Liver (tissue), 3 donors: ENCODE results near the gene THRA.

Experiments
- EGR1 ChIP-seq, 2 donors: IDR thresholded peaks; 2 replicates each; pipeline ENCODE4 v1.6.1; 2016 to 2018; ENCODE audit warnings: antibody characterized with exemption in 2 of 2, low read depth in 2 of 2
- HNF4G ChIP-seq: IDR thresholded peaks from 2 replicates; pipeline ENCODE4 v1.6.1; 2016; ENCODE audit warnings: antibody characterized with exemption
- JUND ChIP-seq, 2 donors: IDR thresholded peaks; 2 replicates each; pipeline ENCODE4 v1.6.1; 2016; ENCODE audit warnings: antibody characterized with exemption in 2 of 2
- RAD21 ChIP-seq, 2 donors: IDR thresholded peaks; 2 replicates each; pipeline ENCODE4 v1.6.1; 2016; ENCODE audit warnings: antibody characterized with exemption in 2 of 2, mild to moderate bottlenecking in 2 of 2
- RXRA ChIP-seq, 2 donors: IDR thresholded peaks; 2 replicates each; pipeline ENCODE4 v1.6.1; 2017 to 2018; ENCODE audit warnings: antibody characterized with exemption in 2 of 2, mild to moderate bottlenecking in 1 of 2
- SP1 ChIP-seq: IDR thresholded peaks from 2 replicates; pipeline ENCODE4 v1.6.1; 2018; ENCODE audit warnings: antibody characterized with exemption, mild to moderate bottlenecking
- YY1 ChIP-seq: IDR thresholded peaks from 2 replicates; pipeline ENCODE4 v1.6.1; 2016; ENCODE audit warnings: antibody characterized with exemption, mild to moderate bottlenecking
- TF ChIP-seq, protein P1 (sequence below): fragments of 150-350 bp; IDR thresholded peaks from 2 replicates; pipeline ENCODE4 v1.5.1; 2017; ENCODE audit warnings: improper control_type of control experiment, low read depth, low read length; ENCODE audit not compliant: missing input control
- TF ChIP-seq, protein P2 (sequence below): IDR thresholded peaks from 2 replicates; pipeline ENCODE4 v1.6.1; 2016; ENCODE audit warnings: antibody characterized with exemption
- TF ChIP-seq, protein P3 (sequence below): IDR thresholded peaks from 2 replicates; pipeline ENCODE4 v1.6.1; 2016; ENCODE audit warnings: antibody characterized with exemption
- TF ChIP-seq, protein P4 (sequence below): IDR thresholded peaks from 2 replicates; pipeline ENCODE4 v1.6.1; 2016; ENCODE audit warnings: antibody characterized with exemption, mild to moderate bottlenecking
- donor health status: healthy.
- donor health status: healthy.

DNA sequence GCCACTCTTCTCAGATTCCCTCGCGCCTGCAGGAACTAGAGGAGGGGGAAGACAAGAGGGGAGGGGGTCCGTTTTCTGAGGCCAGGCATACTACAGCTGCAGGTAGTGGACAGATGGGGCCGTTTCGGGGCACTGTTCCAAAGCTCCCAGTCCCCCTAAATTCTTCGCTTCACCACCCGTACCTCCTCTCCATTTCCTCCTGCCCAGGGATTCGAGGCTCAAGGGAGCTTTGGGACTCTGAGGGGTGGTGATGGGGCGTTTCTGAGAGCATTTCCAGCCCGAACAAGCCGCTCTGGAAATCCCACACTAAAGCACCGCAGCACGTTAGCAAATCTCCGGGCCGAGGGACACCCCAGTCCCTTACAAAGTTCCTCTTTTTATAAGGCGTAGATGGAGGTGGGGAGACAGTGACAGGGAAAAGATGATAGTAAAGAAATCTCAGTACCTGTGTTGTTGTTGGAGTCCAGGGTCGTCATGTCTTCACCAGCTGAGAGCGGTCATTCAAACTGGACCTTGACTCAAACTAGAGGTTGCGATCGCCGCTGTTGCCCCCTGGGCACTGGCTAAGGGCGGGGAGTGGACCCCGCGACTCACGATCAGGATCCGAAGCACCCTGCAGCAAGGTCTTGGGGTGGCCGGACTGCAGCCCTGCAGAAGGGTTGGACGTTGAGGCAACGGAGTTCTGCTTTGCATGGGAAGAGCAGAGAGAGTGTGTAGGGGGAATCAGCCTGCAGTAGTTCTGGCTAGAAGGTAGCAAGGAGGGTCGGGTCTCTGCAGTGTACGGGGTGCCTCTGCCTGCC is 37.1 kb downstream of the THRA start:
- TF ChIP-seq, protein P1, sequence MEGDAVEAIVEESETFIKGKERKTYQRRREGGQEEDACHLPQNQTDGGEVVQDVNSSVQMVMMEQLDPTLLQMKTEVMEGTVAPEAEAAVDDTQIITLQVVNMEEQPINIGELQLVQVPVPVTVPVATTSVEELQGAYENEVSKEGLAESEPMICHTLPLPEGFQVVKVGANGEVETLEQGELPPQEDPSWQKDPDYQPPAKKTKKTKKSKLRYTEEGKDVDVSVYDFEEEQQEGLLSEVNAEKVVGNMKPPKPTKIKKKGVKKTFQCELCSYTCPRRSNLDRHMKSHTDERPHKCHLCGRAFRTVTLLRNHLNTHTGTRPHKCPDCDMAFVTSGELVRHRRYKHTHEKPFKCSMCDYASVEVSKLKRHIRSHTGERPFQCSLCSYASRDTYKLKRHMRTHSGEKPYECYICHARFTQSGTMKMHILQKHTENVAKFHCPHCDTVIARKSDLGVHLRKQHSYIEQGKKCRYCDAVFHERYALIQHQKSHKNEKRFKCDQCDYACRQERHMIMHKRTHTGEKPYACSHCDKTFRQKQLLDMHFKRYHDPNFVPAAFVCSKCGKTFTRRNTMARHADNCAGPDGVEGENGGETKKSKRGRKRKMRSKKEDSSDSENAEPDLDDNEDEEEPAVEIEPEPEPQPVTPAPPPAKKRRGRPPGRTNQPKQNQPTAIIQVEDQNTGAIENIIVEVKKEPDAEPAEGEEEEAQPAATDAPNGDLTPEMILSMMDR, result no peak
- TF ChIP-seq, protein P2, sequence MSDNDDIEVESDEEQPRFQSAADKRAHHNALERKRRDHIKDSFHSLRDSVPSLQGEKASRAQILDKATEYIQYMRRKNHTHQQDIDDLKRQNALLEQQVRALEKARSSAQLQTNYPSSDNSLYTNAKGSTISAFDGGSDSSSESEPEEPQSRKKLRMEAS, result no peak
- TF ChIP-seq RAD21 (IDR thresholded peaks at IDR 0.05) (no peak), YY1 (no peak), JUND (IDR thresholded peaks at IDR 0.05) (no peak), RXRA (IDR thresholded peaks at IDR 0.05) (no peak), SP1 (no peak), HNF4G (no peak), EGR1 (IDR thresholded peaks at IDR 0.05; ENCODE audit: low read depth in 2 of 2) (no peak)
- TF ChIP-seq, protein P3, sequence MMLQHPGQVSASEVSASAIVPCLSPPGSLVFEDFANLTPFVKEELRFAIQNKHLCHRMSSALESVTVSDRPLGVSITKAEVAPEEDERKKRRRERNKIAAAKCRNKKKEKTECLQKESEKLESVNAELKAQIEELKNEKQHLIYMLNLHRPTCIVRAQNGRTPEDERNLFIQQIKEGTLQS, result no peak
- TF ChIP-seq, protein P4, sequence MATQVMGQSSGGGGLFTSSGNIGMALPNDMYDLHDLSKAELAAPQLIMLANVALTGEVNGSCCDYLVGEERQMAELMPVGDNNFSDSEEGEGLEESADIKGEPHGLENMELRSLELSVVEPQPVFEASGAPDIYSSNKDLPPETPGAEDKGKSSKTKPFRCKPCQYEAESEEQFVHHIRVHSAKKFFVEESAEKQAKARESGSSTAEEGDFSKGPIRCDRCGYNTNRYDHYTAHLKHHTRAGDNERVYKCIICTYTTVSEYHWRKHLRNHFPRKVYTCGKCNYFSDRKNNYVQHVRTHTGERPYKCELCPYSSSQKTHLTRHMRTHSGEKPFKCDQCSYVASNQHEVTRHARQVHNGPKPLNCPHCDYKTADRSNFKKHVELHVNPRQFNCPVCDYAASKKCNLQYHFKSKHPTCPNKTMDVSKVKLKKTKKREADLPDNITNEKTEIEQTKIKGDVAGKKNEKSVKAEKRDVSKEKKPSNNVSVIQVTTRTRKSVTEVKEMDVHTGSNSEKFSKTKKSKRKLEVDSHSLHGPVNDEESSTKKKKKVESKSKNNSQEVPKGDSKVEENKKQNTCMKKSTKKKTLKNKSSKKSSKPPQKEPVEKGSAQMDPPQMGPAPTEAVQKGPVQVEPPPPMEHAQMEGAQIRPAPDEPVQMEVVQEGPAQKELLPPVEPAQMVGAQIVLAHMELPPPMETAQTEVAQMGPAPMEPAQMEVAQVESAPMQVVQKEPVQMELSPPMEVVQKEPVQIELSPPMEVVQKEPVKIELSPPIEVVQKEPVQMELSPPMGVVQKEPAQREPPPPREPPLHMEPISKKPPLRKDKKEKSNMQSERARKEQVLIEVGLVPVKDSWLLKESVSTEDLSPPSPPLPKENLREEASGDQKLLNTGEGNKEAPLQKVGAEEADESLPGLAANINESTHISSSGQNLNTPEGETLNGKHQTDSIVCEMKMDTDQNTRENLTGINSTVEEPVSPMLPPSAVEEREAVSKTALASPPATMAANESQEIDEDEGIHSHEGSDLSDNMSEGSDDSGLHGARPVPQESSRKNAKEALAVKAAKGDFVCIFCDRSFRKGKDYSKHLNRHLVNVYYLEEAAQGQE, result no peak
